Testis (tissue), 5 donors: ENCODE data around the gene HNRNPK. TPM values are rescaled to one million over a fixed set of nuclear protein-coding genes. Genes with fewer than 3 reads are reported as not detected.

Source experiments
- DNase-seq: peaks from one replicate; pipeline ENCODE4 v3.0.0-alpha.2; 2019
- H3K27ac ChIP-seq, 2 donors: fragments of 200-600 bp; sonication (generic); one replicate each; pipeline ENCODE4 v1.5.1; 2019
- H3K27me3 ChIP-seq: fragments of 200-600 bp; sonication (generic); one replicate; pipeline ENCODE4 v1.5.1; 2019
- H3K36me3 ChIP-seq: fragments of 200-600 bp; sonication (generic); one replicate; pipeline ENCODE4 v1.5.1; 2017; ENCODE audit warnings: low read depth; ENCODE audit errors: missing control alignments
- H3K4me1 ChIP-seq: fragments of 200-600 bp; sonication (generic); one replicate; pipeline ENCODE4 v1.5.1; 2019
- H3K4me3 ChIP-seq, 2 donors: fragments of 200-600 bp; sonication (generic); one replicate each; pipeline ENCODE4 v1.5.1; 2017 to 2019
- H3K9me3 ChIP-seq: fragments of 200-600 bp; sonication (generic); one replicate; pipeline ENCODE4 v1.5.1; 2017
- CTCF ChIP-seq, 3 experiments: fragments of 450-650 bp in 2 of 3; fragments of 200-600 bp in 1 of 3; sonication (generic) in 1 of 3; IDR thresholded peaks; one replicate each; pipeline ENCODE4 v1.5.1; 2016 to 2019; ENCODE audit warnings: antibody characterized with exemption in 3 of 3, mild to moderate bottlenecking in 2 of 3, moderate library complexity in 1 of 3
- POLR2A ChIP-seq: fragments of 450-650 bp; IDR thresholded peaks from one replicate; pipeline ENCODE4 v1.6.1; 2017; ENCODE audit warnings: antibody characterized with exemption, mild to moderate bottlenecking, moderate library complexity
- WGBS, 2 donors: methylation state at CpG; one replicate each; pipeline ENCODE4 v1.1.5; 2018; 5-methylcytosine and 5-hydroxymethylcytosine counted together
- intact Hi-C: fragments of 100-400 bp; cut with DNase I; formaldehyde crosslinking; loops from one replicate; pipeline ENCODE4 v1.15.1; 2023; ENCODE audit warnings: low total_unique reads
- long read RNA-seq, 2 donors: transcript quantifications; one replicate each; lab custom pipeline, GENCODE V29; 2026
- polyA plus RNA-seq: library from polyadenylated mRNA; stranded (reverse); fragments of 350-450 nt; fragmentation: Illumina TruSeq; extraction: RNeasy Lipid Tissue Mini Kit (QIAGEN cat#74804); gene quantifications from one replicate; pipeline ENCODE4 v1.2.3, GENCODE V29; 2014; ENCODE audit warnings: low read depth, low replicate concordance; ENCODE audit not compliant: insufficient read depth
- total RNA-seq, 2 donors: library from RNA; depleted of rRNA; stranded (reverse); fragments of >200 nt; gene quantifications; one replicate each; pipeline ENCODE4 v1.2.3, GENCODE V29; 2016

HNRNPK gene
- total RNA-seq = 100 to 1,000 TPM; 415 to 508 TPM
- polyA plus RNA-seq = 496 TPM
- long read RNA-seq, donor 1, transcript HNRNPK-211 (2 exons, 868 nt) = major isoform, 7 of 316 reads
- long read RNA-seq, donor 1, partial matches to known transcripts = 158 of 316 reads
- long read RNA-seq, donor 1, other reads (novel, unspliced or antisense) = 148 of 316 reads
- long read RNA-seq, donor 2, transcript HNRNPK-209 (5 exons, 900 nt) = major isoform, 5 of 186 reads
- long read RNA-seq, donor 2, partial matches to known transcripts = 57 of 186 reads
- long read RNA-seq, donor 2, other reads (novel, unspliced or antisense) = 120 of 186 reads

- Histone ChIP-seq H3K4me1 (peaks cover 12% of the 10 kb centered on the region), H3K36me3 (peaks cover 4% of the 10 kb centered on the region), H3K4me3 (peak within 1 kb of the TSS; percentile 81 to 94), H3K9me3 (no peaks in the 10 kb centered on the region), H3K27ac (peak within 1 kb of the TSS; percentile 98 to 100), H3K27me3 (no peaks in the 10 kb centered on the region)
- WGBS, 2 donors = 0% methylated on average over 3 to 56 of the region's 57 CpGs
- DNase-seq = peak; percentile 99
- TF ChIP-seq POLR2A (peak; percentile 13), CTCF (IDR thresholded peaks at IDR 0.05) (no peak)
- intact Hi-C loops = no loop called here
Measured at GRCh38 chr9:83979812-83980394, at the start of gene HNRNPK. Gene HNRNPK, minus strand, starts transcription at chr9:83980215. Its CDS starts 1,963 bp downstream, at chr9:83978252.

DNA sequence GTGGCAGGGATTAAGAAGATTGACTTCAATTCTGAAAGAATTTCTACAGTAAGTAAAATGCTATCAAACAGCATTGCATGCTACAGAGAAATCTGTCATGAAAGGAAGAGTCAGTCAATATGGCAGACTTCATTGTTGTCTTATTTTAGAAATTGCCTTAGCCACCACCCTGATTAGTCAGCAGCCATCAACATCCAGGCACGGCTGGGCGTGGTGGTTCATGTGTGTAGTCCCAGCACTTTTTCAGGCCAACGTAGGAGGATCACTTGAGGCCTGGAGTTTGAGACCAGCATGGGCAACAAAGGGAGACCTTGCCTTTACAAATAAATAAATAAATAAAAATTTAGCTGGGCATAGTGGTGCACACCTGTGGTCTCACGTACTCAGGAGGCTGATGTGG lies 47.2 kb upstream of the HNRNPK start:
- 89 to 90% methylated on average over 4 of the region's 4 CpGs for WGBS, 2 donors
- intact Hi-C loops = no loop called here
- TF ChIP-seq CTCF (IDR thresholded peaks at IDR 0.05) = no peak
- TF ChIP-seq POLR2A = no peak

DNA sequence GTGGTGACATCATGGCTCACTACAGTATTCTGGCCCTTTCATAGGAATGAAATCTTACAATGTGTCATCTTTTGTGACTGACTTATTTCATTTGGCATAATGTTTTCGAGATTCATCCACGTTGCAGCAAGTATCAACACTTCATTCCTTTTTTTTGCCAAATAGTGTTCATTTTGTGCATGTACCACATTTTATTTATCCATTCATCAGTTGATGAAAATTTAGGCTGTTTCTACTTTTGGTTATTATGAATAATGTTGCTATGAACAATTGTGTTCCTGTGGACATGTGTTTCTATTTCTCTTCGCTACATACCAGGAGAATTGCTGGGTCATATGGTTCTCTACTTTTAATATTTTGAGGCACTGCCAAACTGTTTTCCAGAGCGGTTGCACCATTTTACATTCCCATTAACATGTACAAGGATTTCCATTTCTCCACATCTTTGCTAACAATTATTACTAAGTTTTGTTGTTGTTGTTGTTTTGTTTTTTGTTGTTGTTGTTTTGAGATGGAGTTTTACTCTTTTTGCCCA lies 44.1 kb upstream of the HNRNPK start:
- no peak for DNase-seq
- TF ChIP-seq POLR2A (no peak), CTCF (IDR thresholded peaks at IDR 0.05) (no peak)
- H3K4me1 ChIP-seq = no peaks in the 10 kb centered on the region
- intact Hi-C loops = no loop called here
- no peak overlapping the region for H3K4me3 ChIP-seq
- H3K9me3 ChIP-seq = no peaks in the 10 kb centered on the region
- H3K27ac ChIP-seq = no peak overlapping the region
- H3K36me3 ChIP-seq = no peaks in the 10 kb centered on the region
- WGBS, 2 donors = 73 to 86% methylated on average over 4 of the region's 4 CpGs
- H3K27me3 ChIP-seq = no peaks in the 10 kb centered on the region

More for the DNA sequence above, 47.2 kb upstream of the HNRNPK start:
- Histone ChIP-seq H3K9me3 (no peaks in the 10 kb centered on the region), H3K4me1 (no peaks in the 10 kb centered on the region), H3K4me3 (no peak overlapping the region), H3K27ac (no peak overlapping the region), H3K27me3 (no peaks in the 10 kb centered on the region), H3K36me3 (no peaks in the 10 kb centered on the region)
- DNase-seq = no peak

- H3K27me3 ChIP-seq = no peaks in the 10 kb centered on the region
- no peak overlapping the region for H3K27ac ChIP-seq
- no peaks in the 10 kb centered on the region for H3K9me3 ChIP-seq
- DNase-seq = no peak
- no peaks in the 10 kb centered on the region for H3K36me3 ChIP-seq
- intact Hi-C loops = no loop called here
- WGBS, 2 donors = 97% methylated on average over 2 of the region's 2 CpGs
- no peaks in the 10 kb centered on the region for H3K4me1 ChIP-seq
- H3K4me3 ChIP-seq = no peak overlapping the region
- TF ChIP-seq POLR2A (no peak), CTCF (IDR thresholded peaks at IDR 0.05) (no peak)
Measured at GRCh38 chr9:84007662-84008061, 27.6 kb upstream of the HNRNPK start.
